Stimulated activated CD4-positive, alpha-beta T cell treated with anti-CD3 and anti-CD28 coated beads, TNF-alpha, amount 100 ng/mL, for 1 hour (primary cell): ENCODE results near the gene RNU2-63P.
A peak's percentile ranks its signal among the peaks of the same experiment; 100 is the strongest.
"Not testable (repeated sequence)": the region's sequence is repeated elsewhere in the genome, so short reads cannot be mapped to it uniquely, and the experiment has no call there.

Source experiments
- DNase-seq, 3 donors: peaks; one replicate each; pipeline ENCODE4 v3.0.0-alpha.2; 2020; ENCODE audit warnings: low read depth in 3 of 3, low spot score in 1 of 3

The RNU2-63P gene

GRCh38 chr2:88032070-88032702, 15.8 kb upstream of the RNU2-63P start:
- DNase-seq: no peak

- DNase-seq: no peak
Measured at GRCh38 chr2:88028931-88029330, 12.6 kb upstream of the RNU2-63P start.

- DNase-seq: no peak
Measured at GRCh38 chr2:88027697-88028389, 11.5 kb upstream of the RNU2-63P start.

GRCh38 chr2:88024509-88024908, 8.2 kb upstream of the RNU2-63P start:
- DNase-seq: no peak

GRCh38 chr2:88022669-88022921, 6.2 kb upstream of the RNU2-63P start:
- no peak for DNase-seq

- no peak for DNase-seq
Measured at GRCh38 chr2:88019985-88020384, 3.6 kb upstream of the RNU2-63P start.

GRCh38 chr2:88018909-88019308, 2.6 kb upstream of the RNU2-63P start:
- no peak for DNase-seq

GRCh38 chr2:88018077-88018805, 1.9 kb upstream of the RNU2-63P start:
- DNase-seq: not testable (repeated sequence)

GRCh38 chr2:88017780-88018038, 1.4 kb upstream of the RNU2-63P start:
- not testable (repeated sequence) for DNase-seq

- peak in 1 of 3 donors; percentile 18 for DNase-seq
Measured at GRCh38 chr2:88016960-88017779, 823 bp upstream of the RNU2-63P start.

- no peak for DNase-seq
Measured at GRCh38 chr2:88011011-88011410, 5.3 kb downstream of the RNU2-63P start.

- DNase-seq: no peak
Measured at GRCh38 chr2:88010136-88010535, 6.2 kb downstream of the RNU2-63P start.

GRCh38 chr2:88006912-88007439, 9.4 kb downstream of the RNU2-63P start:
- DNase-seq: no peak

- DNase-seq: no peak
Measured at GRCh38 chr2:88005776-88006175, 10.6 kb downstream of the RNU2-63P start.

- DNase-seq: no peak
Measured at GRCh38 chr2:88003074-88003755, 13.1 kb downstream of the RNU2-63P start.

- DNase-seq: no peak
Measured at GRCh38 chr2:88002359-88002707, 14.0 kb downstream of the RNU2-63P start.

GRCh38 chr2:88000474-88000873, 15.9 kb downstream of the RNU2-63P start:
- not testable (repeated sequence) for DNase-seq

- no peak for DNase-seq
Measured at GRCh38 chr2:87996570-87996969, 19.8 kb downstream of the RNU2-63P start.

- no peak for DNase-seq
Measured at GRCh38 chr2:87995756-87996155, 20.6 kb downstream of the RNU2-63P start.

GRCh38 chr2:87994304-87994850, 22.0 kb downstream of the RNU2-63P start:
- DNase-seq: not testable (repeated sequence)

- DNase-seq: not testable (repeated sequence)
Measured at GRCh38 chr2:87992569-87992968, 23.8 kb downstream of the RNU2-63P start.
